Ureter (tissue), 1 donor: Measurements from ENCODE around the gene CCT8. TPM values are rescaled to one million over a fixed set of nuclear protein-coding genes. Genes with fewer than 3 reads are reported as not detected.

Experiments
- DNase-seq: peaks from one replicate; pipeline ENCODE4 v3.0.0-alpha.2; 2020; ENCODE audit warnings: low spot score
- total RNA-seq: library from RNA; stranded (reverse); gene quantifications from one replicate; pipeline ENCODE4 v1.2.4, GENCODE V29; 2023
- donor health status: DM: yes; HTN: yes; CAD: no.

Gene CCT8, protein sequence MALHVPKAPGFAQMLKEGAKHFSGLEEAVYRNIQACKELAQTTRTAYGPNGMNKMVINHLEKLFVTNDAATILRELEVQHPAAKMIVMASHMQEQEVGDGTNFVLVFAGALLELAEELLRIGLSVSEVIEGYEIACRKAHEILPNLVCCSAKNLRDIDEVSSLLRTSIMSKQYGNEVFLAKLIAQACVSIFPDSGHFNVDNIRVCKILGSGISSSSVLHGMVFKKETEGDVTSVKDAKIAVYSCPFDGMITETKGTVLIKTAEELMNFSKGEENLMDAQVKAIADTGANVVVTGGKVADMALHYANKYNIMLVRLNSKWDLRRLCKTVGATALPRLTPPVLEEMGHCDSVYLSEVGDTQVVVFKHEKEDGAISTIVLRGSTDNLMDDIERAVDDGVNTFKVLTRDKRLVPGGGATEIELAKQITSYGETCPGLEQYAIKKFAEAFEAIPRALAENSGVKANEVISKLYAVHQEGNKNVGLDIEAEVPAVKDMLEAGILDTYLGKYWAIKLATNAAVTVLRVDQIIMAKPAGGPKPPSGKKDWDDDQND
- total RNA-seq: 121 TPM

DNA sequence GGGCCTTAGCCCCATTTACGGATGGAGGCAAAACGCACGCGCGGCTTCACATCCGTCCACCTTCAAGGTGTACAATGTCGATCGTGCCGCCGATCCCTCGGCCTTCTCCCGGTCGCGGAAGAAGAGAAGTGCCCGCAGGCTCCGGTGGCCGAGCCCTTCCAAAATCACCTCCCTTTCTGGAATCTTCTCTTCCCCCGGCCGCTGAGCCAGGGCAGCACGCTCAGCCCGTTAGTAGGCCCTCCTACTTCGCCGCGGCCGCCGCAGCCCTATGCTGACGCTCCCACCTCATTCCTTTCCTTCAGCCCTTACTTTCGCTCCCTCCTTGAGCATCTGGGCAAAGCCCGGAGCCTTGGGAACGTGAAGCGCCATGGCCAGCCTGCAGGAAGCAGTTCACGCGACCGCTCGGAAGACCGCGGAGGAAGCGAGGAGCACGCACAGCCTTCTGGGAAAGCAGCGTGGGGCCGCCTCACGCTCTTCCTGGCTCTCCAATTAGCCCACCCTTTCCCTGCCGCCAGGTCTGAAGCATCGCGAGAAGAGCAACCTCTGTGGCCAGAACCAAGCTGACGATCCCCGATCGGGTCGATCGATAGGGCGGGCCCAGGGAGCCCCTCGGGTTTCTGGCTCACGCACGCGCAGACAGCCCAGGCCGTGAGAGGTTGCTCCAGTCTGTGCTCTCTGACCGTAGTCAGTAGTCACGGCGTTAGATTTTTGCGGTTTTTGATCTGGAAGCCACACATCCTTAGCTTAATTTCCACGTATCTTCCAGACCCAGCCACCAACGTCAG lies at the start of gene CCT8:
Gene CCT8, minus strand, starts transcription at position 427 of the 785 bp plus-strand sequence. Its CDS starts 58 bp downstream, at position 369.
- peak; percentile 99 for DNase-seq

DNA sequence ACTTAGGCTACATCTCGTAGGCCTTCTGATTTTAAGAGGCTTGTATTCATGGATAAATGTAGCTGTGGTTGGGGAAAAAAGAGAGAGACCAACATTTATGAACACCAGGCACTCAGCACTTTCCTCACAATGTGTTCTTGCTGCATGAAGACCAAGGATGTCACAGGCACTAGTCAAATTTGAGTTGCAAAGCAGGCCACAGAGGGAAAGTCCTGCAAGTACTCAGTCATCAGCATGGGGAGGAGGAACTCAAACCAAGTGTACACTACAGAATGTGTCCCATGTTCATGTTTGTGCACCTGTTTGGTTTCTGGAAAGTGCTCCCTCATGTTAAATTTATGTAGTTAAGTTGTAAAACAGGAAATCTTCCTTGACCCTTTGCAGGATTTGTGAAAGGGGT lies 48.3 kb upstream of the CCT8 start:
- DNase-seq: no peak

DNA sequence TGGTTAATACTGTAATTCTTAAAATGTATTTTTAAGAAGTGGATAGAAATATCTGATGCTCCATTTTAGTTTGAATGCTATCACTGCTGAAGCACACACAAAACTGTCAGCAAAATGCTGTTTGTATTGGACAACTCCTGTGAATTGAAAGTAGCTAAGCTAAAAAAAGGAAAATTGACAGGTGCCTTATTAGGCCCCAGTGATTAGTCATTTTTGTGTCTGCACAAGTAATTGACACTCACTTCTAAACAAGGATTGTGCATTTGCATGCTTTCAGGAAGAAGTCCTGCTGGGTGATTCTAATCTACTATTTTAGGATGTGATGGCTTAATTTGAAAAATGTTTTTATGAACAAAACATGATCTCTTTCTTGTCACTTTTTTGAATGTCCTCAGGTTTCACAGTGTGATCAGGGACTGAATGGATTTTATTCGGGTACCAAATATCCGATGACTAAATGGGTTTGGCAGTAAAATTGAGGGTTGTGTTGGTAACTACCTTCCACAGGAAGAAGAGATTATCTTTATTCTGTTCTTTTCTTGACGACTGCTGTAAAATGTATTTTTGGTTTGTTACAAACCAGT lies 44.0 kb upstream of the CCT8 start:
- DNase-seq: no peak

DNA sequence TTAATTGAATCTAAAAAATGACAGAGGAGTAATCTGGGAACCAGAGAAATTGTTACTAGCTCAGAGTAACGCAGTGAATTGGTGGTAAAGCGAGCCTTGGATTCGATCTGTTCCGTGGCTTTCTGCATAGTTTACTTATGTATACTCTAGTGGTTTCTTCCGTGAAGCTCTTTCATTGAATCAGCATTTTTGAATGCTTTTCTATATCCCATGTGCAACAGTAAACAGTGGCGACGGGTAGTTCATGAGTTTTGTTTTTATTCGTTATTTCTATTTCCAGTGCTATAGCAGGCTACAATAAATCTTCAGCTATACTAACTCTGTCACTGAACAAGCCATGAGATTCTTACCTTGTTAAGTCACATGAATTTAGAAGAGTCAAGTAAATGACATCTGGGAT lies 42.5 kb upstream of the CCT8 start:
- DNase-seq: no peak

DNA sequence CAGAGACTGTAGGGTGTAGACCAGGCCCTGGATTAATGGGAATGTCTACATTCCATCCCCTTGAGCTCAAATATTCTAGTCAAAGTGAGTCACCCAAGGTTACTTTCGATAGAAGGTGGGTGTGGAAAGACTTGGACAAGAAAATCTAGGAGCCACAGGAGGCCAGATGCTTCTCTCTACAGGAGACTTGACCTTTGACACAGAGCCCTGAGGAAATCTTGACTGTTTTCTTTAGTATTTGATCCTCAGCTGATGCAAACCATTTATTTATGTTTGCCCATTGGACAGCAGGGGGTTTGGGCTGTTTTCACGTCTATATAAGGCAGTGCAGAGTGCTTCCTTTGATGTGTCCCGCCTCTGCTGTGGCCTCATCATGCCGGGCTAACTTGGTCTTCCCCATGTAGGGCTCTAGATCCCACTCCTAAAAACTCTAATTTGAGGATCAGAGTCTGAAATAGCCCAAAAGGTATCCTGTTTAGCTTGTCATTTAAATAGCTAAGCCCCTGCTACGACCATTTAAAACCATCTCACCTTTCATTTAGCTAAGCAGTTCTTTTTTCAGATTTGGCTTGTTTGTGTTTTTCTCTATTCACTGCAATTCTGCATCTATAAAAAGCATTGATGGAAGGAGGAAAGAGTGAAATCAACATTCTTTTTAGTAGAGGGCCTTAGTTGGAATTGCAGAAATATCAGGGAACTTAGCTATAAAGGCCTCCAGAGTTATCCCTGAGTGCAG lies 41.5 kb upstream of the CCT8 start:
- DNase-seq: no peak

DNA sequence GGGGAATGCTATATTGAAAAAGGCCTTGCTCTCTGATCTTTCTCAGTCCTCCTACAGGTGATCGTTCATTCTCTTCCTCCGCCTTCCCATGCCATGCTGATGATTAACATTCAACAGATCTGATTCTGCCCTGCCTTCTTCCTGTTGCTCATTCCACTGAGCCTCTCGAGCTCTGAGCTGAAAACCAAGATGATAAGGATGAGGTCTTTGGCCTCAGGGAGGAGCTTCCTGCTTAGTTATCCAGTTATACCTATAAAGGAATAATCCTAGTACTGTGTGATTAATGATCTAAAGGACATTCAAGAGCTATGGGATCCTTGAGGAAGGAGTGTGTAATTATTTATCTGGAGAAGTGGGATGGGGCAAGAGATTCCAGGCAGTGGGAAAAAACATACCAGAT lies 31.8 kb upstream of the CCT8 start:
- DNase-seq: no peak

DNA sequence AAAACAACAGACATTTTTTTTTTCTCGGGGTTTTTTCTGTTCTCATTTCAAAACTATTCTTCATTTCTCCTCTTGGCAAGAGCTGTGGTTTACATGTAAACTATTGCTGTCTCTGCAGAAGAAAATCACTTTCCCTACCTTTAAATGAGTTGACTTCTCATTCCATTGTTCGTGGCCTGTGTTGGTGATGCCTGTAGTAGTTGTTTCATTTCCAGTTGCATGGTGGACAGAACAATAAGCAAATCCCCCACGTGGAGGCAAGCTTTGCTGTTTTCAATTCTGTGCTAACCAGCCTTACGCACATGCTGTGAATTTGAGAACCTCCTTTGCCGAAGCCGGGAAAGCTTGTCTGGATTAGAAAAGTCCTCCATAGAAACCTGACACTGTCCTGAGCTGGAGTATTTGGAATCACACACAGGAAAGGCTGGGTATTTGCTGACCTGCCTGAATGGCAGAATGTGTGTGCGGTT lies 30.8 kb upstream of the CCT8 start:
- no peak for DNase-seq

DNA sequence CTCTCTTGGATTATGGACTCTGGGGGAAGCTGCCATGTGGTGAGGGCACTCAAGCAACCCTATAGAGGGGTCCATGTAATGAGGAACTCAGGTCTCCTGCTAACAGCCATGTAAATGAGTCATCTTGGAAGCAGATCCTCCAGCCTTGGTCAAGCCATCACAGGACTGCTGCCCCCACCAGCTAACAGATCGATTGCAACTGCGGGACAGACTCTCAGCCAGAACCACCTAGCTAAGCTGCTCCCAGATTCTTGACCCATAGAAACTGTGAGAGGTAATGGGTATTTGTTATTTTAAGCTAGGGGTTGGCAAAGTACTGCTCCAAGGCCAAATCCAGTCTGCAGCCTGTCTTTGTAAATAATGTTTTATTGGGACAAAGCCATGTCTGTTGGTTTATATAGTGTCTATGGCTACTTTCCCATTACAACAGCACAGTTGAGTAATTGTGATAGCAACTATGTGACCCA lies 29.4 kb upstream of the CCT8 start:
- no peak for DNase-seq

DNA sequence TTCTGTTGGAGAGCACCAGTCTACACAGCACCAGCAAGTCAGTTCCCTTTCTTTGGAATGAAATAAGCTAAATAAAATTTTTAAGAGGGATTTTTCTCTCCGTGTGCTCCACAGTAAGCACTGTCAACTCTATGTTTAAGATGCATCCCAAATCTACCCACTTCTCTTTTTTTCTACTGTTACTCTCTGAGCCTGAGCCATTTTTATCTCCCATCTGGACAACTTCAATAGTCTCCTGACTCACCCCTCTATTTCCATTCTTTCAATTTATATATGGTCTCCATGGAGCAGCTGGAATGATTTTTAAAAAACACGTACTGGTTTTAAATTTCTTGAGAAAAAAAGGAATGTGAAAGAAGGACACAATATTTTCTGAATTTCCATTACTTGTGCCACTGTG lies 24.7 kb upstream of the CCT8 start:
- no peak for DNase-seq

DNA sequence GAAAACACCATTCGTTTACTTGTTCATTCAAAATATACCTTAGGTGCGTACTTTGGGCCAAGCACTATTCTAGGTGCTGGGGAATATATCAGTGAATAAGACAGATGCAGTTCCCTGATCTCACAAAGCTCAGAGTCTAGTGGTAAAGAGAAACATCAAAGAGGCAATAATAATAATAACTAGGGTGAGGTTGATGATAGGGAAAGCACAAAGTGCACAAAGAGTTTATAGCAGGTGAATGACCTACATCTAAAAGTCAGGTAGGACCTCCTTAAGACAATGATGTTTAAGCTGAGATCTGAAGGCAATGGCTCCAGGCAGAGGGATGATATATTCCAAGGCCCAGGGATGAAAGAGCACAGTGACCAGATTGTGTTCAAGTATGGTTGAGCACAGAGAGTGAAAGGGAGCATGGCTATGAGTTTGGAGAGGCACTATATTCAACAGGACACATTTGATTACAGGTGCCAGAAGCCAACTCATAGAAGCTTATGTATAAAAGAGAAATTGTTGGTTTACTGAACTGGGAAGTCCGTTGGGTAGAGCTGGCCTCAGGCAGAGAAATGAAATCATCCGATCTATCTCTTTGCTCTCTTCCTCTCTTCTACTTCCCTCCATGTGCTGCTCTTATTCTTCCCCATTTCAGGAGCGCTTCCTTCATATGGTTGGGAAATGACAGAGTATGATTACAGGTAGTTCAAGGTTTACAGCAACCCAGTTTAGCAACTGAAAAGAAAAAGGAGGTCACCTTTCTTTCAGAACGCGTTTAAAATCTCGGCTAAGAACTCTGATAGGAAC lies 23.0 kb upstream of the CCT8 start:
- DNase-seq: no peak

DNA sequence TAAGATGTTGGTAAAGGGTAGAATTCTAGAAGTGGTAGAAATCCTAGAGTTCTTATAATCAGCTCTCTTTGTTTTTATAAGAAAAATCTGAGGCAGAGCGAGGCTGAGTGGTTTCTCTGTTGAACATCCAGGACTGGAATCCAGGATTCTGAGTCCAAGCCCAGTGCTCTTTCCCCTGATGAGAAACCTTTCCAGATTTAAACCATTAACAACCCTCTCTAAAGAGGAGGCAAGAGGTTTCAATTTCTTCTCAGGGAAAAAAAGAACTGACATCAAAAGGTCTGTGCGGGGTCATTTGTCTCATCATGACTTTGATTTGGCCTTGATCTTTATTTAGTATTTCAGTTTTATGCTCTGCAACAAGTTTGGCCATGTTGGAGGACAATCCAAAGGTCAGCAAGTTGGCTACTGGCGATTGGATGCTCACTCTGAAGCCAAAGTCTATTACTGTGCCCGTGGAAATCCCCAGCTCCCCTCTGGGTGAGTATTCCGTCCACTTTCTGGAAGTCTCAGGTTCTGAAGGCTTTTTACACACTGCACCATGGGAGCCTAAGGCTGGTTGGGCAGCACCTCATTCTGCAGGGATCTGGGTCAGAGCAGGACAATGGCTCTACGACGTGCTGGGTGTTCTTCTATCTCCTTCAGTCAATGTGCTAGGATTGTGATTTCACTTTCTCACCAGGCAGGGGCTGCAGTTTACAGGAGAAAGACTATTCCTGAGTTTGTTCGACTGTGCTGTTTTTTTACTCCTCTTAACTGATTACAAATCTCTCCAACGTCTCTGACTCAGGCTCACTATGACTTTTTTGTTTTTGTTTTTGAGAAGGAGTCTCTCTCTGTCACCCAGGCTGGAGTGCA lies 18.9 kb upstream of the CCT8 start:
- DNase-seq: no peak

DNA sequence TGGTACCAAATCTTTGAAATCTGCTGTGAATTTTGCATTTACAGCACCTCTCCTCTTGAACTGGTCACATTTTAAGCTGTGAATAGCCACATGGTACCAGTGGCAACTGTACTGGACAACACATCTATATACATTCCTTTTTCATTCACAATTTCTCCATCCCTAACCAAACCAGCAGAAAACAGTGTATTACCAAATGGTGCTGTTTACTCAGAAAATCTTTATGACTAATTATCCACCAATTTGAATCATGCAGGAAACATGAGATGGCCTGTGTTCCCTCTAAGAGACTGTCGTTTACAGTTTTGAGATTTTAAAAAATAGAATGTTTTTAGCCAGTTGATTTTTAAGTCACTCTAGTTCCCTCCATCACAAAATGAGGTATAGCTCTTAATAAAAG lies 17.6 kb upstream of the CCT8 start:
- DNase-seq: no peak

DNA sequence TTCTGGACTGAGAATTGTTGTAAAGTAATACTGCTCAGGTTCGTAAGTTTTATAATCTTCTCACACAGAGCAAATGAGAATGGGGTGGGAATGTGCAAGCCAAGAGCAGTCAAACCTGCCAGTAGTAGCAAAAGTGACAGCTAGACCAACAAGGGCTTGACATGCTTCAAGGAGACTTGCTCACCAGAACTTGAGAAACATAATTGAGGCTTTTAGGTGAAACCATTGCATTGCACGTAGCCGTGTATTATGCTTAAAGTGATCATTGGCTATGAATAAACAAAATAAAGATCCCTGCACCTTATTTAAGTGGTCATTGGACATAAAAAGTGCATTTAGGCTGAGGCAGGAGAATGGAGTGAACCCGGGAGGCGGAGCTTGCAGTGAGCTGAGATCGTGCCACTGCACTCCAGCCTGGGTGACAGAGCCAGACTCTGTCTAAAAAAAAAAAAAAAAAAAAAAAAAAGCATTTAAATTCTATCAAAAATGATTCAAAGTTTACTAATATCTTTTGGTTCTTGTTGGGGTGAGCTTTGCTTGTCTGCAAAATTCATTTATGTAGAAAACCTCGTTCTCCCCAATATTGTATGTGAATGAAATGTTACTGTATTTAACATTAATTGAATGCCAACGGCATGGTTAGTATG lies 11.8 kb upstream of the CCT8 start:
- DNase-seq: no peak

DNA sequence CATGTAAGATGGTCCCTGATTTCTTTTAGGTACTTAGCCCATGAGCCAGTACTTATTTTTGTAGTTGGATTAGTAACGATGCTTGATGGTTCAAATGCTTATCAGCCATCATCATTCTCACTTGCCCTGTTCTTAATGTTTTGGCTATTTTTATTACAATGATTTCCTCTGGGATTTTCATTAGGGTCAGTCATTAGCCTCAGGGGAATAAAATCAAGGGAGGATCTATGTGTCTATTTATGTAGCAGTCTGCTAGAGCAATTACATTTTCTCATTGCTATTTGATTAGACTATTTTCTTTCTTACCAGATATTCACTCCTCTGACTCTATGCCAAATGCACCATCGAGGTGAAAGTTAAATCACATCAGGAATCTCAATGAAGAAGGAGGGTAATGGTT lies 10.9 kb upstream of the CCT8 start:
- DNase-seq: no peak

DNA sequence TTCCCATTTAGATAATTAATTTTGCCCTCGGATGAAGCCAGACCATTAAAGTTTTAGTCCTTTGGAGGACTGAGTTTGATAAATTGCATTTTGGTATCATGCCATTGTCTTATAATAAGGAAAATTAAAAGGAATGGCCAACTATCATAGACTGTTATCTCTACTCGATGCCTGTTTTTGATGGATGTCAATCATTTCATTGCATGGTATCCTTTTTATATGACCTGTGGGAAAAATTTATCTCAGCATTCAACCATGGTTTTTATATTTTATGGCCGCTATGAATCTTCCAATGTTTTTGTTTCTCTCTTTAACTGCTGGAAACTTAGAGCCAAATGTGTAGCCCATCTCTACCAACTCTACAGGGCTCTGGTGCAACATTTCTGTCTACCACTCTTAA lies 9.9 kb upstream of the CCT8 start:
- no peak for DNase-seq

DNA sequence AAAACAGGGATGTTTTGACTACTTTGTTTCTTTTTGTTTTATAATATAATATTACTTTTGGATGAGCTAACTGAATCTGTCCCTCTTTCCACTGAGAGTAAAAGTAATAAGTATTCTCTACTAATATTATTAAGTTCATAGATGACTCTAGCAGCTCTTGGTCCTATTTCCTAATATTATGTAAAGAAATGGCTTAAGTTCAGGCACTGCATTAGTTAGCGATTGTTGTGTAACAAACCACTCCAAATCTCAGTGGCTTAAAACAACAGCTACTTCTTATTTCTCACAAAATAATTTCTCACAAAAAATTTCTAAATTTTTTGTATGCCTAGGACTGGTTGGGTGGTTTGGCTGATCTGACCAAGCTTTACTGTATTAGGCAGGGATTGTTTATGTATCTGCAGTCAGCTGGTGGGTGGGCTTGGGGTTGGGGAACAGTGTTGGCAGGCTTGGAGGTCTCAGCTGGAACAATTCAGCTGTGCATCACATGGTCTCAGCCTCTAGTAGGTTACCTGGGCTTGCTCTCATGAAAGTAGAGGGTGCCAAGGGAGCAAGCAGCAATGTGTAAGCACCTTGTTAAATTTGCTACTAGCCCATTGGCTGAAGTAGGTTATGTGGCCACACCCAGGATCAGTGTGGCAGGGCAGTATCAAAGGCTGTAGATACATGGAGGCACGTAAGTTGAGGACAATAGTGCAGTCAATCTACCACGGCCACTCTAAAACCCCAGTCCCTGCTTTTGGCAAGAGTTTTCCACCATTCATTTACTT lies 8.8 kb upstream of the CCT8 start:
- no peak for DNase-seq

DNA sequence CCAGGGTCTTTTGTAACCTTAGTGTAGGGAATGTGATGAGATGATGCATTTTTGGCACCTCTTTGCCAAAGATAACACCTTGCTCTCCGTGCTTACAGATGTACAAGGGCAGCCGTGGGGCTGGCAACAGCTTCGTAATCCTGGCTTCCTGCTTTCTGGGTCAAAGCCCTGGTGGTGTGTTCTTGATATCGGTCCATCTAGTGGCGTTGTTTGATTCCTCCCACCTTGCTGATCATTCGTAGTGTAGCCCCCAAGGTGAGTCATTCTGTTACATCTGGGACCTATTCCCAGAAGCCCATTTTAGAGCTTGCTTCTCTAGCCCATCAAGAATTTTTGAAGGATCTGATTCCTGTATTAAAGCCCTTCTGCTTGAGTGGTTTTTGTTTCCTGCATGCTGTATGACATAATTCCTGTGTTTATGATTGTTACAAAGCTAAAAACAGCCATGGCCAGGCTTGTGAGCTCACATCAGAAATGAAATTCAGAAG lies 7.0 kb upstream of the CCT8 start:
- DNase-seq: no peak
